Thoracic aorta (tissue), 2 donors: ENCODE results near the gene OR1M1. TPM values are rescaled to one million over a fixed set of nuclear protein-coding genes. Genes with fewer than 3 reads are reported as not detected.

Experiments
- ATAC-seq: fragments of 150-250 bp; one replicate; pipeline ENCODE4 v1.8.0; 2017; ENCODE audit warnings: low read depth; ENCODE audit not compliant: insufficient number of reproducible peaks, low FRiP score
- DNase-seq: peaks from one replicate; pipeline ENCODE4 v3.0.0-alpha.2; 2020; ENCODE audit warnings: low spot score
- H3K27ac ChIP-seq, 2 donors: fragments of 200-600 bp; sonication (generic); 1 replicate in 1 of 2; 2 replicates in 1 of 2; pipeline ENCODE4 v1.5.1; 2016; ENCODE audit warnings: mild to moderate bottlenecking in 2 of 2, moderate library complexity in 2 of 2
- H3K27me3 ChIP-seq: fragments of 200-600 bp; sonication (generic); replicated peaks from 2 replicates; pipeline ENCODE4 v1.6.0; 2016; ENCODE audit warnings: mild to moderate bottlenecking; ENCODE audit not compliant: insufficient read depth
- H3K36me3 ChIP-seq: fragments of 200-600 bp; sonication (generic); one replicate; pipeline ENCODE4 v1.5.1; 2016
- H3K4me1 ChIP-seq, 2 donors: fragments of 200-600 bp; sonication (generic); 1 replicate in 1 of 2; 2 replicates in 1 of 2; pipeline versions ENCODE4 v1.5.1 to v1.6.0; 2016; ENCODE audit warnings: low read depth in 2 of 2, mild to moderate bottlenecking in 1 of 2; ENCODE audit not compliant: control insufficient read depth in 1 of 2
- H3K4me3 ChIP-seq: fragments of 200-600 bp; sonication (generic); 2 replicates; pipeline ENCODE4 v1.5.1; 2016; ENCODE audit warnings: mild to moderate bottlenecking
- H3K9me3 ChIP-seq: fragments of 200-600 bp; sonication (generic); 2 replicates; pipeline ENCODE4 v1.5.1; 2016
- CTCF ChIP-seq: fragments of 200-600 bp; sonication (generic); IDR thresholded peaks from one replicate; pipeline ENCODE4 v1.5.1; 2019; ENCODE audit warnings: antibody characterized with exemption
- total RNA-seq, 2 donors: library from RNA; depleted of rRNA; stranded (reverse); fragments of >200 nt; gene quantifications; one replicate each; pipeline versions ENCODE4 v1.1.0 to v1.2.3, GENCODE V29; 2016

Gene OR1M1
- total RNA-seq = not detected

GRCh38 chr19:9086761-9087160, at the start of gene OR1M1:
OR1M1 (plus strand) TSS chr19:9087061; CDS start chr19:9093245, 6,184 bp downstream.
- no peak for DNase-seq
- TF ChIP-seq CTCF = no peak
- Histone ChIP-seq H3K36me3 (no peaks in the 10 kb centered on the region), H3K27ac (no peak within 1 kb of the TSS), H3K4me3 (no peak within 1 kb of the TSS), H3K27me3 (no peaks in the 10 kb centered on the region), H3K9me3 (no peaks in the 10 kb centered on the region), H3K4me1 (no peaks in the 10 kb centered on the region)
- ATAC-seq = no peak

GRCh38 chr19:9037400-9038062, 49.3 kb upstream of the OR1M1 start:
- no peak for ATAC-seq
- no peak for TF ChIP-seq CTCF

GRCh38 chr19:9039728-9040127, 47.1 kb upstream of the OR1M1 start:
- no peak overlapping the region for H3K27ac ChIP-seq
- H3K27me3 ChIP-seq = no peaks in the 10 kb centered on the region
- H3K9me3 ChIP-seq = no peaks in the 10 kb centered on the region
- no peak for DNase-seq
- H3K4me1 ChIP-seq = no peaks in the 10 kb centered on the region
- TF ChIP-seq CTCF = no peak
- no peak overlapping the region for H3K4me3 ChIP-seq
- H3K36me3 ChIP-seq = no peaks in the 10 kb centered on the region
- no peak for ATAC-seq

More at GRCh38 chr19:9037400-9038062, 49.3 kb upstream of the OR1M1 start:
- no peaks in the 10 kb centered on the region for H3K9me3 ChIP-seq
- DNase-seq = no peak
- no peak overlapping the region for H3K4me3 ChIP-seq
- H3K27me3 ChIP-seq = no peaks in the 10 kb centered on the region
- H3K4me1 ChIP-seq = no peaks in the 10 kb centered on the region
- no peaks in the 10 kb centered on the region for H3K36me3 ChIP-seq
- H3K27ac ChIP-seq = no peak overlapping the region

GRCh38 chr19:9040131-9040530, 46.7 kb upstream of the OR1M1 start:
- DNase-seq (no peak), ATAC-seq (no peak)
- Histone ChIP-seq H3K36me3 (no peaks in the 10 kb centered on the region), H3K27ac (no peak overlapping the region), H3K4me3 (no peak overlapping the region), H3K4me1 (no peaks in the 10 kb centered on the region), H3K9me3 (no peaks in the 10 kb centered on the region), H3K27me3 (no peaks in the 10 kb centered on the region)
- TF ChIP-seq CTCF = no peak

GRCh38 chr19:9041023-9041422, 45.8 kb upstream of the OR1M1 start:
- Histone ChIP-seq H3K27ac (no peak overlapping the region), H3K36me3 (no peaks in the 10 kb centered on the region), H3K4me1 (no peaks in the 10 kb centered on the region), H3K9me3 (no peaks in the 10 kb centered on the region), H3K27me3 (no peaks in the 10 kb centered on the region), H3K4me3 (no peak overlapping the region)
- no peak for DNase-seq
- no peak for ATAC-seq
- no peak for TF ChIP-seq CTCF
